Suprapubic skin (tissue), 3 donors: ENCODE results near the gene BRD2.

Experiments
- POLR2A ChIP-seq, 2 donors: fragments of 450-650 bp; IDR thresholded peaks; one replicate each; pipeline ENCODE4 v1.6.1; 2017; ENCODE audit warnings: antibody characterized with exemption in 2 of 2, mild to moderate bottlenecking in 2 of 2, moderate library complexity in 2 of 2
- TF ChIP-seq, protein P1 (sequence below), 2 donors: fragments of 200-600 bp in 1 of 2; fragments of 450-650 bp in 1 of 2; sonication (generic) in 1 of 2; IDR thresholded peaks; one replicate each; pipeline ENCODE4 v1.5.1; 2016 to 2019; ENCODE audit warnings: antibody characterized with exemption in 2 of 2, mild to moderate bottlenecking in 1 of 2, moderate library complexity in 1 of 2

DNA sequence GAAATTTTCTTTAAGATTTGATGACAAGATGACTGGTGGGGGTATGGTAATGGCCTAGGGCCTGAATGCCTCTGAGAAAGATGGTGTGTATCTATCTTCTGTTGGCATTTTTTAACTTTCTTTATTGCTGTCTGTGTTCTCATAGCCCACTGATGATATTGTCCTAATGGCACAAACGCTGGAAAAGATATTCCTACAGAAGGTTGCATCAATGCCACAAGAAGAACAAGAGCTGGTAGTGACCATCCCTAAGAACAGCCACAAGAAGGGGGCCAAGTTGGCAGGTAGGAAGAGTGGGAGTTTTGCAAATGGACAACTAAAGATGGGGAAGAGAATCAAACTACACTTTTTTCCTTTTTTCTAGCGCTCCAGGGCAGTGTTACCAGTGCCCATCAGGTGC lies 7.5 kb downstream of the BRD2 start:
- TF ChIP-seq POLR2A (IDR thresholded peaks at IDR 0.05), result no peak
- TF ChIP-seq, protein P1, sequence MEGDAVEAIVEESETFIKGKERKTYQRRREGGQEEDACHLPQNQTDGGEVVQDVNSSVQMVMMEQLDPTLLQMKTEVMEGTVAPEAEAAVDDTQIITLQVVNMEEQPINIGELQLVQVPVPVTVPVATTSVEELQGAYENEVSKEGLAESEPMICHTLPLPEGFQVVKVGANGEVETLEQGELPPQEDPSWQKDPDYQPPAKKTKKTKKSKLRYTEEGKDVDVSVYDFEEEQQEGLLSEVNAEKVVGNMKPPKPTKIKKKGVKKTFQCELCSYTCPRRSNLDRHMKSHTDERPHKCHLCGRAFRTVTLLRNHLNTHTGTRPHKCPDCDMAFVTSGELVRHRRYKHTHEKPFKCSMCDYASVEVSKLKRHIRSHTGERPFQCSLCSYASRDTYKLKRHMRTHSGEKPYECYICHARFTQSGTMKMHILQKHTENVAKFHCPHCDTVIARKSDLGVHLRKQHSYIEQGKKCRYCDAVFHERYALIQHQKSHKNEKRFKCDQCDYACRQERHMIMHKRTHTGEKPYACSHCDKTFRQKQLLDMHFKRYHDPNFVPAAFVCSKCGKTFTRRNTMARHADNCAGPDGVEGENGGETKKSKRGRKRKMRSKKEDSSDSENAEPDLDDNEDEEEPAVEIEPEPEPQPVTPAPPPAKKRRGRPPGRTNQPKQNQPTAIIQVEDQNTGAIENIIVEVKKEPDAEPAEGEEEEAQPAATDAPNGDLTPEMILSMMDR (IDR thresholded peaks at IDR 0.05), result no peak
